Tibial nerve (tissue), 4 donors: Measurements from ENCODE around the gene NELL1. TPM values are rescaled to one million over a fixed set of nuclear protein-coding genes. Genes with fewer than 3 reads are reported as not detected.

Source experiments
- DNase-seq, 2 donors: peaks; one replicate each; pipeline ENCODE4 v3.0.0-alpha.2; 2019; ENCODE audit warnings: low spot score in 2 of 2
- H3K27ac ChIP-seq, 4 donors: fragments of 200-600 bp; sonication (generic) in 3 of 4; one replicate each; pipeline ENCODE4 v1.5.1; 2017 to 2019; ENCODE audit warnings: mild to moderate bottlenecking in 1 of 4
- H3K27me3 ChIP-seq, 2 donors: fragments of 200-600 bp; sonication (generic) in 1 of 2; one replicate each; pipeline versions ENCODE4 v1.5.1 to v1.6.0; 2017 to 2019
- H3K36me3 ChIP-seq, 3 donors: fragments of 200-600 bp; sonication (generic); one replicate each; pipeline ENCODE4 v1.5.1; 2018 to 2019
- H3K4me1 ChIP-seq, 4 donors: fragments of 200-600 bp; sonication (generic) in 3 of 4; one replicate each; pipeline ENCODE4 v1.5.1; 2017 to 2019
- H3K4me3 ChIP-seq, 4 donors: fragments of 200-600 bp; sonication (generic) in 3 of 4; one replicate each; pipeline ENCODE4 v1.5.1; 2017 to 2019; ENCODE audit warnings: mild to moderate bottlenecking in 1 of 4, moderate library complexity in 1 of 4
- H3K9me3 ChIP-seq, 4 donors: fragments of 200-600 bp; sonication (generic) in 3 of 4; one replicate each; pipeline ENCODE4 v1.5.1; 2017 to 2019
- CTCF ChIP-seq, 5 experiments: fragments of 200-600 bp in 3 of 5; fragments of 450-650 bp in 2 of 5; sonication (generic) in 3 of 5; IDR thresholded peaks; one replicate each; pipeline ENCODE4 v1.5.1; 2016 to 2019; ENCODE audit warnings: antibody characterized with exemption in 5 of 5, mild to moderate bottlenecking in 3 of 5, moderate library complexity in 2 of 5
- EP300 ChIP-seq, 2 donors: sonication (generic); formaldehyde crosslinking; IDR thresholded peaks; one replicate each; pipeline ENCODE4 v1.6.1; 2017; ENCODE audit warnings: antibody characterized with exemption in 2 of 2, mild to moderate bottlenecking in 1 of 2
- POLR2A ChIP-seq, 2 donors: fragments of 450-650 bp; IDR thresholded peaks; one replicate each; pipeline ENCODE4 v1.6.1; 2017; ENCODE audit warnings: antibody characterized with exemption in 2 of 2, mild to moderate bottlenecking in 2 of 2, moderate library complexity in 2 of 2
- WGBS, 2 donors: methylation state at CpG; one replicate each; pipeline ENCODE4 v1.1.5; 2018; 5-methylcytosine and 5-hydroxymethylcytosine counted together
- total RNA-seq, 4 donors: library from RNA; depleted of rRNA; stranded (reverse); fragments of >200 nt; gene quantifications; one replicate each; pipeline ENCODE4 v1.1.0, GENCODE V29; 2016

NELL1 gene
- total RNA-seq, 4 donors from 2014 or later: not detected

DNA sequence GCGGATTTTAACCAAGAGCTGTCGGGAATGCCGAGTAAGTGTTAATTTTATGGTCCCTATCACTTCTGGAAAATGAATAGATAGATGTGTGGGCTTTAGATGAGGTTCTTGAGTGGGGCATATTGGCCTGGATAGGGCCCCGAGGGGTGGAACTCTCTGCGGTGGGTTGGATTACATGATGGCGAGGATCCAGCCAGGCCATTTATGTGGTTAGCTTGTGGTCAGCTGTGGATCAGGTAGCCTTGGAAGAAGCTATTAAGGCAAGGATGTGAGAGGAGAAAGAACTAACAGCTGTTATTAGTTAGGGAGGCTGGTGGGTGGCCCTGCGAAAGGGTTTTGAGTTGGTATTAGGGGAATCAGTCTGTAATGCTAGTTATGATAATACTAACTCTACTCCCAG, 268.4 kb downstream of the NELL1 start:
- H3K27ac ChIP-seq: no peak overlapping the region
- WGBS, 2 donors: 72 to 82% methylated on average over 7 of the region's 7 CpGs

DNA sequence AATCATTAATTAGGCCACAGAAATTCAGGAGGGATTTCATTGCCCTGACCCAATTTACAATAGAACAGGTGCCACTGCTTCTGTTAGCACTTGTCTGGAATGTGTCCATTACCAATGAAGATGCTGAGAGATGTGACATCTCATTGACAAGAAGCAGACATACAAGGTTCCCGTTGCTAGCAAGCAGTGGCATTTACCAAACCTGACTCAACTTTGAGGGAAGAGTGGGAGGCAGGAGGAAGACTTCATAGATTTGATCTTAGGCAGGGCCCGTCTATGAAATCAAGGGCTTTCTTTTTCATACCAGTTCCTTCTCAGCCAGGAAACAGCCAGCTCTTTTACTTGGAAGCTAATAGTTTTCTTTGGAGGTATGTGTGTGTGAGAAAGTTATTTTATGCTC, 280.2 kb downstream of the NELL1 start:
- no peak for DNase-seq
- Histone ChIP-seq H3K27ac (no peak overlapping the region), H3K9me3 (no peaks in the 10 kb centered on the region), H3K4me1 (no peaks in the 10 kb centered on the region), H3K36me3 (no peaks in the 10 kb centered on the region), H3K27me3 (no peaks in the 10 kb centered on the region), H3K4me3 (no peak overlapping the region)
- 36 to 39% methylated on average over 2 of the region's 2 CpGs for WGBS, 2 donors
- TF ChIP-seq CTCF (IDR thresholded peaks at IDR 0.05) (no peak), POLR2A (IDR thresholded peaks at IDR 0.05) (no peak), EP300 (IDR thresholded peaks at IDR 0.05) (no peak)

More for the DNA sequence above, 268.4 kb downstream of the NELL1 start:
- no peak for DNase-seq
- TF ChIP-seq EP300 (IDR thresholded peaks at IDR 0.05): no peak
- no peak for TF ChIP-seq POLR2A (IDR thresholded peaks at IDR 0.05)
- TF ChIP-seq CTCF (IDR thresholded peaks at IDR 0.05): no peak
- Histone ChIP-seq H3K36me3 (no peaks in the 10 kb centered on the region), H3K9me3 (no peaks in the 10 kb centered on the region), H3K27me3 (no peaks in the 10 kb centered on the region), H3K4me1 (no peaks in the 10 kb centered on the region), H3K4me3 (no peak overlapping the region)

GRCh38 chr11:20962581-20962980, 293.2 kb downstream of the NELL1 start:
- no peak for DNase-seq
- 94 to 100% methylated on average over 1 of the region's 1 CpG for WGBS, 2 donors

DNA sequence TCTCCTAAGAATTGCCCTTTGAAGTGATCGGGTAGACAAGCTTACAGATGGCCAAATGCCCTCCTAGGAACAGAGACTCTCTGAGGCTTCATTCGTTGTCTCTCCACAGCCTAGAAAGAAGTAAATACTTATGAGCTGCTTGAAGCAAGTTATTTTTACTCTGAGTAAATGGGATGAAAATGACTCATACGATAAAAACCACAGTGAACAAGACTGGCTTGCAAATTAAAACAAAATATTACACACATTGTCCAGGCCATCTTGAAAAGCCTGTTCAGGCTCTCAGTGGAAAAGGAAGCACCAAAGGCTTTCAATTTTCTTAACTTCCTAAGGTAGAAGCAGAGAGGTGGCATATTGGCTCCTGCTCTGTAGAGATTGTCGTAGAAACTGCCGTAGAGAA, 294.2 kb downstream of the NELL1 start:
- no peak for DNase-seq
- Histone ChIP-seq H3K9me3 (no peaks in the 10 kb centered on the region), H3K27me3 (no peaks in the 10 kb centered on the region), H3K27ac (no peak overlapping the region), H3K4me3 (no peak overlapping the region), H3K36me3 (no peaks in the 10 kb centered on the region), H3K4me1 (no peaks in the 10 kb centered on the region)
- WGBS, 2 donors: 71 to 74% methylated on average over 5 of the region's 5 CpGs
- TF ChIP-seq CTCF (IDR thresholded peaks at IDR 0.05): no peak
- TF ChIP-seq EP300 (IDR thresholded peaks at IDR 0.05): no peak
- TF ChIP-seq POLR2A (IDR thresholded peaks at IDR 0.05): no peak

More at GRCh38 chr11:20962581-20962980, 293.2 kb downstream of the NELL1 start:
- Histone ChIP-seq H3K27me3 (no peaks in the 10 kb centered on the region), H3K9me3 (no peaks in the 10 kb centered on the region), H3K36me3 (no peaks in the 10 kb centered on the region), H3K4me3 (no peak overlapping the region), H3K4me1 (no peaks in the 10 kb centered on the region), H3K27ac (no peak overlapping the region)
- TF ChIP-seq CTCF (IDR thresholded peaks at IDR 0.05) (no peak), EP300 (IDR thresholded peaks at IDR 0.05) (no peak)

DNA sequence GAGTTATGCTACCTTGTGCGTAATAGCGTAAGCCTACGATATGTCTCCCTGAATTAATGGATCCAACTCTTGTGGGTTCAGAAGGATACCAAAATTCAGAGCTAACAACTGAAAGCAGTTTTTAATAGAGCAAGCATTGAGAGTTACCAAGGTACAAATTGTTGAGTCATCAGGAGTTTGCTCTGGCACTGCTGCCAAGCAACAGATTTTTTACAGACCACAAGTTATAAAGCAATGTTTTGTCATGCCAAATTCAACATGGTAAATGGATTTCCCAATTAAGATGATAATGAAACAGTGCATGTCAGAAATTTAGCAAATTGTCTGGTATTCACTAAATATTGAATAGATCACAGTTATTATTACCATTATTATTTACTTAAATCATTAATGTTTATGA, 295.6 kb downstream of the NELL1 start:
- Histone ChIP-seq H3K27me3 (no peaks in the 10 kb centered on the region), H3K27ac (no peak overlapping the region), H3K9me3 (no peaks in the 10 kb centered on the region), H3K4me1 (no peaks in the 10 kb centered on the region), H3K36me3 (no peaks in the 10 kb centered on the region), H3K4me3 (no peak overlapping the region)
- no peak for TF ChIP-seq EP300 (IDR thresholded peaks at IDR 0.05)
- TF ChIP-seq CTCF (IDR thresholded peaks at IDR 0.05): no peak
- TF ChIP-seq POLR2A (IDR thresholded peaks at IDR 0.05): no peak
- 96 to 98% methylated on average over 3 of the region's 3 CpGs for WGBS, 2 donors
- no peak for DNase-seq
